ENCODE measurements around the gene RXRG. TPM values are rescaled to one million over a fixed set of nuclear protein-coding genes. Genes with fewer than 3 reads are reported as not detected.

RXRG gene
- total RNA-seq, 6 donors from 2014 or later, result 2.3 to 6.1 (median 3.4) TPM; not detected in 2

- WGBS, 2 donors, result 74 to 87% methylated on average over 6 of the region's 6 CpGs
- no peak for ATAC-seq (ENCODE audit: low FRiP score in 2 of 2)
- TF ChIP-seq POLR2AphosphoS5 (IDR thresholded peaks at IDR 0.05) (no peak), CTCF (IDR thresholded peaks at IDR 0.05) (no peak), EP300 (IDR thresholded peaks at IDR 0.05) (no peak), POLR2A (IDR thresholded peaks at IDR 0.05) (no peak)
These were observed 63.0 kb downstream of the RXRG start for GRCh38 chr1:165381745-165382505.

DNA sequence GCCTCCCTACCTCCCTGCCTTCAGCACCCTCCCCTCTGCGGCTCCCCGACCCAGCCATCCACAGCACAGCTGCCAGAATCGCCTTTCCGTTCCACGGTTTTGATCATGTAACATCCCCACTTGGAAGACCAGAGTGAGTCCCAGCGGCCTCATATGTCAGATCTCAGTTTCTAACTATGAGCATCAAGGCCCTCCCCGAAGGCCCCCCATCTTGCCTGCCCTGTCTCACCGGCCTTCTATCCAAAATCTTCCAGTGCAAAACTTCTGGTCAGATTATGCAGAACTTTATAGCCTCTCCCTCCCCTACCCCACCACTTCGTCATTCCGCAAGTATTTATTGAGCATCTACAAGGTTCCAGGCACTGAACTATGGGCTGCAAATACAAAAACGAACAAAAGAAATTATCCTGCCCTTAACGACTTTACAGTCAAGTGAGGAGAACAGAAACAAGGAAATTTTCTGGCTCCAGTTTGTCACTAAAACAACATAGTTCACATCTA lies 68.1 kb downstream of the RXRG start:
- TF ChIP-seq CTCF (IDR thresholded peaks at IDR 0.05), result no peak
- ATAC-seq (ENCODE audit: low FRiP score in 2 of 2), result no peak
- Histone ChIP-seq H3K36me3 (no peaks in the 10 kb centered on the region), H3K9me3 (no peaks in the 10 kb centered on the region), H3K4me3 (peak overlapping the region in 3 of 4 donors; percentile 34 to 47 (median 45)), H3K4me1 (peaks cover 6 to 20% (median 14%) of the 10 kb centered on the region in 4 donors), H3K27ac (peak overlapping the region in 3 of 4 donors; percentile 69 to 81 (median 81)), H3K27me3 (peaks cover 0 to 2% (median 0%) of the 10 kb centered on the region in 4 donors)
- 19 to 34% methylated on average over 12 of the region's 12 CpGs for WGBS, 2 donors
- DNase-seq, result no peak

More at GRCh38 chr1:165381745-165382505, 63.0 kb downstream of the RXRG start:
- no peak for DNase-seq
- no peak overlapping the region for H3K27ac ChIP-seq
- peaks cover 0 to 2% (median 1%) of the 10 kb centered on the region in 4 donors for H3K4me1 ChIP-seq
- H3K9me3 ChIP-seq, result no peaks in the 10 kb centered on the region
- H3K36me3 ChIP-seq, result no peaks in the 10 kb centered on the region
- no peaks in the 10 kb centered on the region for H3K27me3 ChIP-seq
- H3K4me3 ChIP-seq, result no peak overlapping the region

GRCh38 chr1:165376041-165376810 lies 68.7 kb downstream of the RXRG start:
- TF ChIP-seq EP300 (IDR thresholded peaks at IDR 0.05) (no peak), POLR2AphosphoS5 (IDR thresholded peaks at IDR 0.05) (no peak), POLR2A (IDR thresholded peaks at IDR 0.05) (no peak), CTCF (IDR thresholded peaks at IDR 0.05) (no peak)
- H3K27me3 ChIP-seq, result peaks cover 0 to 2% (median 0%) of the 10 kb centered on the region in 4 donors

DNA sequence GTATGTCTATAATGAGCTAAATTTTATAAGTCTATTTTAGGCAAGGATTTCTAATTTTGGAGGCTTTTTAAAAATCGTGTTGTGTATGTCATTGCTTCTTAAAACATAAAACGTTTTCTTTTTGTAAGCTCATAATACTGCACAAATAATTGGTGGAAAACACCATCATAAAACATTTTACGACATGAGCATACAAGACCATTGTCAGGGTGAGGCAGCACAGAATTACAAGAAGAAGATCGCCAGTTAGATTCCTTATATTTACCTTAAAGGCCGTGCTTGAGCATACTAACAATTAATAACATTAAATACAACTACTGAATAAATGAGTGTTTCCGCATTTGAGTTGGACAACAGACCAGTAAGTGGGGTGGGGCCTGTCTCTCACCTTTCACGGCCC lies 69.3 kb downstream of the RXRG start:
- 26 to 28% methylated on average over 7 of the region's 7 CpGs for WGBS, 2 donors
- no peaks in the 10 kb centered on the region for H3K9me3 ChIP-seq
- peaks cover 0 to 2% (median 0%) of the 10 kb centered on the region in 4 donors for H3K27me3 ChIP-seq
- DNase-seq, result no peak
- no peaks in the 10 kb centered on the region for H3K36me3 ChIP-seq
- H3K27ac ChIP-seq, result peak overlapping the region; percentile 54 to 81 (median 75)
- H3K4me3 ChIP-seq, result peak overlapping the region in 3 of 4 donors; percentile 34 to 47 (median 45)
- peaks cover 11 to 23% (median 14%) of the 10 kb centered on the region in 4 donors for H3K4me1 ChIP-seq
- TF ChIP-seq POLR2AphosphoS5 (IDR thresholded peaks at IDR 0.05), result no peak
- no peak for TF ChIP-seq POLR2A (IDR thresholded peaks at IDR 0.05)
- no peak for TF ChIP-seq CTCF (IDR thresholded peaks at IDR 0.05)
- no peak for TF ChIP-seq EP300 (IDR thresholded peaks at IDR 0.05)
- ATAC-seq (ENCODE audit: low FRiP score in 2 of 2), result no peak

More at GRCh38 chr1:165376041-165376810, 68.7 kb downstream of the RXRG start:
- ATAC-seq (ENCODE audit: low FRiP score in 2 of 2) (peak; percentile 86 to 92), DNase-seq (peak; percentile 61 to 88)
- peak overlapping the region in 3 of 4 donors; percentile 34 to 47 (median 45) for H3K4me3 ChIP-seq
- 0 to 1% methylated on average over 36 to 44 of the region's 46 CpGs for WGBS, 2 donors
- H3K27ac ChIP-seq, result peak overlapping the region; percentile 54 to 81 (median 75)
- no peaks in the 10 kb centered on the region for H3K9me3 ChIP-seq
- peaks cover 11 to 23% (median 14%) of the 10 kb centered on the region in 4 donors for H3K4me1 ChIP-seq
- no peaks in the 10 kb centered on the region for H3K36me3 ChIP-seq
